ENCODE data around the gene PHACTR1.

Gene PHACTR1

DNA sequence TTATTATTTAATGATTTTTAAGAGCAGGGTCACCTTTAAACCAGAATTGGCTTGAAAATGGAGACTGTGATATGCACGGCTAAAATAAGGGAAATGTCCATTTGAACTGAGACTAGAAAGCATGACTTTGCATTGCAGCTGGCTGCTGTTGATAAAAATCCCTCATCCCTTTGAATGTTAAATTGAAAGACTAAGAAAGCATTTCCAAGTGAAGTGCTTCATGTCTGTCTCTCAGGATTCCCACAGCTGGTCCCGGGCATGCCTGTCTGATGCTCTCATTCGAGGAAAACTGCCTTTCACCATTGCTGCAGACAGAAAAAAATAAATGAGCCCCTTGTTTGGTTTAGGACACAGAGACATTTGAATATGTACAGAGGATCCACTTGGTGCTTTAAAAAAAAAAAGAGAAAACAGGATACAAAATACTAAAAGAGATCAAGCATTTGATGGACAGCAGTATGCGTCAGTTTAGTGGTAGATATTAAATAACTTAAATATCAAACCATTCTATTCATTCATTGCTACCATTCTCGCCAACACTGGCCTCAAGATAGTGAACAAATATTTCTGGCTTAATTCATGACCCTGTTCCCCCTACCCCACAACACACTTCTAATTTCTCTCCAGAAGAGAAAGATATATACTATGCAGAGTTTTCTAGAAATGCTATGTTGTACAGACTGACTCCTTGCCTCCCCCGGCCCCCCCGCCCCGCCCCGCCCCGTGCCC, 556.8 kb downstream of the PHACTR1 start:
- TF ChIP-seq SPI1 (IDR thresholded peaks at IDR 0.05; ENCODE audit: borderline replicate concordance, low read depth) (0 out of 2 replicates have a peak, but pooled peaks have one; percentile 5), GABPA (IDR thresholded peaks at IDR 0.05; ENCODE audit: low read depth) (no peak)
- peak overlapping the region; percentile 73 for H3K27ac ChIP-seq (replicated peaks)
- no peaks in the 10 kb centered on the region for H3K27me3 ChIP-seq (ENCODE audit: insufficient read depth, poor library complexity, severe bottlenecking)
- DNase-seq (ENCODE audit: low read depth in 1 of 2, low spot score in 1 of 2): no peak
- H3K4me3 ChIP-seq (replicated peaks; ENCODE audit: insufficient read depth, low read length): peak overlapping the region; percentile 55

DNA sequence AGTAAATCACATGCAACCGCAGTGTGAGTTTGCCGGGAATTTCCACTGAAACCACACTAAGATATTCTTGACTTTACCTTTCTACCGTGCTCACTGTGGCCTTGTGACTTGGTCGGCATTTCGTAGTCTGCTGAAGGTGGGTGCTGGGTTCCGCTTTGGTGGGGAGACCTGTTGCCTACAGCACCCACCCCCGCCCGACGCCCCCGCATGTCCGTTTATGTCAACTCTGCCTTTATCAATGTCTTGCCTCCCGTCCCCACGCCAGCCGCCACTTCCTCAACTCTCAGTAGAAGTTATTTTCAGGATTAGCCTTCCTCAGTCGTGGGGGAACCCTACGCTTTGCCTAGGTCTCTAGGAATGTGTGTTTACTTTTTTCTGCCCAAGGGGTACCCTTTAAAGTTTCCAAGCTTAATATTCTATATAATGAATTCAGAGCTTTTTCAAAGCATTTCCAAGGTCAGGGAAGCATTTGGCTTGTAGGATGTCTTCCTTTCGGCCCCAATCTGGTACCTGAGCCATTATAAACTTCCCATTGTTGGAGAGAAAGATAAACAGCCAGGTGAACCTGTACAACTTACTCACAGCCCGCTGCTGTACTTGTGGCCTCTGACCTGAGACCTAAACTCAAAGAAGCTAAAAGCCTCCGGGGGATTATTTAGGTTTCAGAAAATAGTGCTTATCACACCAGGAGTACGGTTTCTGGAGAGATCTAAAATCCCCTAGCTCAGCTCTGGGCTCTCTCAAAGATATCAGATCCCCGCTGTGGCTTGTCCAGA, 557.6 kb downstream of the PHACTR1 start:
- H3K27me3 ChIP-seq (ENCODE audit: insufficient read depth, poor library complexity, severe bottlenecking): no peaks in the 10 kb centered on the region
- DNase-seq (ENCODE audit: low read depth in 1 of 2, low spot score in 1 of 2): peak; percentile 48 to 58
- TF ChIP-seq, protein P1, sequence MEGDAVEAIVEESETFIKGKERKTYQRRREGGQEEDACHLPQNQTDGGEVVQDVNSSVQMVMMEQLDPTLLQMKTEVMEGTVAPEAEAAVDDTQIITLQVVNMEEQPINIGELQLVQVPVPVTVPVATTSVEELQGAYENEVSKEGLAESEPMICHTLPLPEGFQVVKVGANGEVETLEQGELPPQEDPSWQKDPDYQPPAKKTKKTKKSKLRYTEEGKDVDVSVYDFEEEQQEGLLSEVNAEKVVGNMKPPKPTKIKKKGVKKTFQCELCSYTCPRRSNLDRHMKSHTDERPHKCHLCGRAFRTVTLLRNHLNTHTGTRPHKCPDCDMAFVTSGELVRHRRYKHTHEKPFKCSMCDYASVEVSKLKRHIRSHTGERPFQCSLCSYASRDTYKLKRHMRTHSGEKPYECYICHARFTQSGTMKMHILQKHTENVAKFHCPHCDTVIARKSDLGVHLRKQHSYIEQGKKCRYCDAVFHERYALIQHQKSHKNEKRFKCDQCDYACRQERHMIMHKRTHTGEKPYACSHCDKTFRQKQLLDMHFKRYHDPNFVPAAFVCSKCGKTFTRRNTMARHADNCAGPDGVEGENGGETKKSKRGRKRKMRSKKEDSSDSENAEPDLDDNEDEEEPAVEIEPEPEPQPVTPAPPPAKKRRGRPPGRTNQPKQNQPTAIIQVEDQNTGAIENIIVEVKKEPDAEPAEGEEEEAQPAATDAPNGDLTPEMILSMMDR (IDR thresholded peaks at IDR 0.05; ENCODE audit: insufficient read depth, low read length): no peak
- TF ChIP-seq GABPA (IDR thresholded peaks at IDR 0.05; ENCODE audit: low read depth): no peak
- peak; percentile 79; the same call in 1 of the 2 replicates for TF ChIP-seq SPI1 (IDR thresholded peaks at IDR 0.05; ENCODE audit: borderline replicate concordance, low read depth)
- TF ChIP-seq, protein P2, sequence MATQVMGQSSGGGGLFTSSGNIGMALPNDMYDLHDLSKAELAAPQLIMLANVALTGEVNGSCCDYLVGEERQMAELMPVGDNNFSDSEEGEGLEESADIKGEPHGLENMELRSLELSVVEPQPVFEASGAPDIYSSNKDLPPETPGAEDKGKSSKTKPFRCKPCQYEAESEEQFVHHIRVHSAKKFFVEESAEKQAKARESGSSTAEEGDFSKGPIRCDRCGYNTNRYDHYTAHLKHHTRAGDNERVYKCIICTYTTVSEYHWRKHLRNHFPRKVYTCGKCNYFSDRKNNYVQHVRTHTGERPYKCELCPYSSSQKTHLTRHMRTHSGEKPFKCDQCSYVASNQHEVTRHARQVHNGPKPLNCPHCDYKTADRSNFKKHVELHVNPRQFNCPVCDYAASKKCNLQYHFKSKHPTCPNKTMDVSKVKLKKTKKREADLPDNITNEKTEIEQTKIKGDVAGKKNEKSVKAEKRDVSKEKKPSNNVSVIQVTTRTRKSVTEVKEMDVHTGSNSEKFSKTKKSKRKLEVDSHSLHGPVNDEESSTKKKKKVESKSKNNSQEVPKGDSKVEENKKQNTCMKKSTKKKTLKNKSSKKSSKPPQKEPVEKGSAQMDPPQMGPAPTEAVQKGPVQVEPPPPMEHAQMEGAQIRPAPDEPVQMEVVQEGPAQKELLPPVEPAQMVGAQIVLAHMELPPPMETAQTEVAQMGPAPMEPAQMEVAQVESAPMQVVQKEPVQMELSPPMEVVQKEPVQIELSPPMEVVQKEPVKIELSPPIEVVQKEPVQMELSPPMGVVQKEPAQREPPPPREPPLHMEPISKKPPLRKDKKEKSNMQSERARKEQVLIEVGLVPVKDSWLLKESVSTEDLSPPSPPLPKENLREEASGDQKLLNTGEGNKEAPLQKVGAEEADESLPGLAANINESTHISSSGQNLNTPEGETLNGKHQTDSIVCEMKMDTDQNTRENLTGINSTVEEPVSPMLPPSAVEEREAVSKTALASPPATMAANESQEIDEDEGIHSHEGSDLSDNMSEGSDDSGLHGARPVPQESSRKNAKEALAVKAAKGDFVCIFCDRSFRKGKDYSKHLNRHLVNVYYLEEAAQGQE (IDR thresholded peaks at IDR 0.05; ENCODE audit: insufficient replicate concordance, low read depth): no peak
- TF ChIP-seq POLR2AphosphoS5 (IDR thresholded peaks at IDR 0.05; ENCODE audit: low read depth): peak; percentile 33; the same call in 1 of the 2 replicates
- H3K27ac ChIP-seq (replicated peaks): peak overlapping the region; percentile 73
- H3K4me3 ChIP-seq (replicated peaks; ENCODE audit: insufficient read depth, low read length): peak overlapping the region; percentile 55

DNA sequence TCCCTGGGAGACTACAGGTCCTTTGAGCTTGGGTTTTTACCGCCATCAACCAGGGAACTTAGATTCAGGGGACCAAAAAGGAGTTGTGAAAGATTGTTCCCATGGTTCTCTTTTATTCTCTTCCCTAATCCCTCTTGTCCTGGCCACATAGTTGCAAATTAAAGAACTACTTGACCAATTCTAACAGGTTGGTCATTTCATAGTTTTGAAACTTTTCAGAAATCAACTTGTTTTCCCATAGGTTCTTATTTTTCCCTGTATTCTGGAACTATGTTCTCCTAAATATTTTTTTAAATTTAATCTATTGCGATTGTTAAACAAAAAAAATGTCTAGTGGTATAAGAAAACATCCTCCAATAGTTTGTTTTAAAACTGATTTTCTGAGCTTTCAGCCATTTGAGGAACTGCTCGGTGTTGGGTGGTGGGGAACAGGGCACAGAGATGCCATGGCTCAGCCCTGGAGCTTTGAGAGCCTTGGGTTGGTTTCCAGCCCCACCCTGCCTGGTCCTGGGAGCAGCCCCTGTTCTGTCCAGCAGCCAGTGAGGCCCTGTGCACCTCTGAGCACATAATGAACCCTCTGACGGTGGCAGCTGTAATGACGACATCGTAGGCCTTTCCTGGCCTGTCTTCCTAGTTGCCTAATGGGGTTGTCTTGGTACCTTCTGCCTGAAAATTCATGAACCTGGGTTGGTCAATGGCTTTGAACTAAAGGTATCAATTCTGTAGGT, 558.3 kb downstream of the PHACTR1 start:
- TF ChIP-seq, protein P2 (IDR thresholded peaks at IDR 0.05; ENCODE audit: insufficient replicate concordance, low read depth): no peak
- no peak for TF ChIP-seq POLR2AphosphoS5 (IDR thresholded peaks at IDR 0.05; ENCODE audit: low read depth)
- TF ChIP-seq GABPA (IDR thresholded peaks at IDR 0.05; ENCODE audit: low read depth): no peak
- TF ChIP-seq SPI1 (IDR thresholded peaks at IDR 0.05; ENCODE audit: borderline replicate concordance, low read depth): peak; percentile 75
- DNase-seq (ENCODE audit: low read depth in 1 of 2, low spot score in 1 of 2): peak in 1 of 2 experiments; percentile 7
- Histone ChIP-seq H3K27ac (replicated peaks) (no peak overlapping the region), H3K4me3 (replicated peaks; ENCODE audit: insufficient read depth, low read length) (peak overlapping the region; percentile 55), H3K27me3 (ENCODE audit: insufficient read depth, poor library complexity, severe bottlenecking) (no peaks in the 10 kb centered on the region)

DNA sequence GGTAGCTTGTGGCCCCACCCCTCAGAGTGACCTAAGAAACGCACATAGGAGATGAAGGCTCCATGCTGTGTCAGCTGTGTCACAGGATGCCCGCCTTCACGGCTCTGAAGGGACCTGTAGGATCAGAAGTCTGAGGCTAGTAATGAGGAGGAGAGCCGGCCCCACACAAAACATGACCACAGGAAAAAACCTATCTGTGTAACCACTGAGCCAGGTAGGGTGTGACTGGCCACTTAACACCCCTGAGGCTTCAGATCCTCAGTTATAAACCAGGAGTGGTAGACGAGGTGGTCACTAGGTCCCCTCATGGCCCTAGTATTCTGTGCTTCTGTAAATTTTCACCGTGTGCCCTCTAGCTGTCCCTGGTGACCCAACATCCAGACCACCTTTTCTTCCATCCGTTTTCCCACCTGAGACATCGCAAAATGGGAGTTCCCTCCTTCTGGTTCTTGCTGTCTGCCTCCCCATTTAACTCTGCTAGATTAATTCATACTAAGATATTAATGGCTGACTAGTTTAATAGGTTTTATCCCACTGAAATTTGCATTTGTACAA, 558.9 kb downstream of the PHACTR1 start:
- TF ChIP-seq POLR2AphosphoS5 (IDR thresholded peaks at IDR 0.05; ENCODE audit: low read depth) (no peak), GABPA (IDR thresholded peaks at IDR 0.05; ENCODE audit: low read depth) (no peak), SPI1 (IDR thresholded peaks at IDR 0.05; ENCODE audit: borderline replicate concordance, low read depth) (no peak)
- TF ChIP-seq, protein P2 (IDR thresholded peaks at IDR 0.05; ENCODE audit: insufficient replicate concordance, low read depth): no peak
- TF ChIP-seq, protein P1 (IDR thresholded peaks at IDR 0.05; ENCODE audit: insufficient read depth, low read length): no peak
- no peaks in the 10 kb centered on the region for H3K27me3 ChIP-seq (ENCODE audit: insufficient read depth, poor library complexity, severe bottlenecking)
- H3K27ac ChIP-seq (replicated peaks): no peak overlapping the region
- no peak for DNase-seq (ENCODE audit: low read depth in 1 of 2, low spot score in 1 of 2)
- H3K4me3 ChIP-seq (replicated peaks; ENCODE audit: insufficient read depth, low read length): no peak overlapping the region
